Measurements from ENCODE around the gene SNUPN. TPM values are rescaled to one million over a fixed set of nuclear protein-coding genes. Genes with fewer than 3 reads are reported as not detected.

Gene SNUPN
- total RNA-seq, 2 donors from 2014 or later: 17.2 to 26.4 TPM

- no peak for TF ChIP-seq CTCF (conservative IDR thresholded peaks at IDR 0.05)
Measured at GRCh38 chr15:75646112-75646943, 20.8 kb upstream of the SNUPN start.

GRCh38 chr15:75644376-75644775 lies 18.9 kb upstream of the SNUPN start:
- Histone ChIP-seq H3K36me3 (ENCODE audit: control insufficient read depth, insufficient read depth, low read length) (no peaks in the 10 kb centered on the region), H3K9me3 (ENCODE audit: control insufficient read depth, low read length) (no peaks in the 10 kb centered on the region), H3K27ac (ENCODE audit: low read depth, low read length) (no peak overlapping the region), H3K4me3 (ENCODE audit: low read length) (no peak overlapping the region), H3K27me3 (ENCODE audit: control insufficient read depth, insufficient read depth, low read length, poor library complexity, severe bottlenecking) (peaks cover 9% of the 10 kb centered on the region), H3K9ac (ENCODE audit: extremely low read depth, low read length, poor library complexity, severe bottlenecking) (no peak overlapping the region), H3K4me1 (ENCODE audit: control insufficient read depth, insufficient read depth, low read length) (no peaks in the 10 kb centered on the region)
- peaks cover 23% of the 10 kb centered on the region for H3K27me3 Mint-ChIP-seq (ENCODE audit: insufficient read depth)
- H3K27ac Mint-ChIP-seq: no peak overlapping the region
- DNase-seq: no peak
- H3K4me3 Mint-ChIP-seq: no peak overlapping the region
- peaks cover 20% of the 10 kb centered on the region for H3K4me1 Mint-ChIP-seq
- WGBS, 2 experiments (ENCODE audit: insufficient coverage in 1 of 2, insufficient read length in 1 of 2): 59 to 74% methylated on average over 2 of the region's 2 CpGs
- no peaks in the 10 kb centered on the region for H3K9me3 Mint-ChIP-seq
- no peak for TF ChIP-seq CTCF (conservative IDR thresholded peaks at IDR 0.05)
- peaks cover 4% of the 10 kb centered on the region for H3K36me3 Mint-ChIP-seq (ENCODE audit: low read depth)

More at GRCh38 chr15:75646112-75646943, 20.8 kb upstream of the SNUPN start:
- H3K27ac Mint-ChIP-seq: peak overlapping the region; percentile 84
- peaks cover 6% of the 10 kb centered on the region for H3K4me1 ChIP-seq (ENCODE audit: control insufficient read depth, insufficient read depth, low read length)
- H3K9ac ChIP-seq (ENCODE audit: extremely low read depth, low read length, poor library complexity, severe bottlenecking): no peak overlapping the region
- H3K36me3 ChIP-seq (ENCODE audit: control insufficient read depth, insufficient read depth, low read length): peaks cover 18% of the 10 kb centered on the region
- H3K9me3 ChIP-seq (ENCODE audit: control insufficient read depth, low read length): no peaks in the 10 kb centered on the region
- peak overlapping the region; percentile 88 for H3K4me3 ChIP-seq (ENCODE audit: low read length)
- no peak for DNase-seq
- peaks cover 35% of the 10 kb centered on the region for H3K4me1 Mint-ChIP-seq
- peaks cover 23% of the 10 kb centered on the region for H3K27me3 Mint-ChIP-seq (ENCODE audit: insufficient read depth)
- H3K27me3 ChIP-seq (ENCODE audit: control insufficient read depth, insufficient read depth, low read length, poor library complexity, severe bottlenecking): peaks cover 9% of the 10 kb centered on the region
- peaks cover 19% of the 10 kb centered on the region for H3K36me3 Mint-ChIP-seq (ENCODE audit: low read depth)
- H3K27ac ChIP-seq (ENCODE audit: low read depth, low read length): no peak overlapping the region
- peak overlapping the region; percentile 86 for H3K4me3 Mint-ChIP-seq
- WGBS, 2 experiments (ENCODE audit: insufficient coverage in 1 of 2, insufficient read length in 1 of 2): 60 to 65% methylated on average over 5 of the region's 5 CpGs
- no peaks in the 10 kb centered on the region for H3K9me3 Mint-ChIP-seq

GRCh38 chr15:75641603-75642002 lies 16.1 kb upstream of the SNUPN start:
- Mint-ChIP-seq H3K9me3 (no peaks in the 10 kb centered on the region), H3K27me3 (ENCODE audit: insufficient read depth) (peaks cover 20% of the 10 kb centered on the region), H3K36me3 (ENCODE audit: low read depth) (no peaks in the 10 kb centered on the region), H3K4me1 (peaks cover 24% of the 10 kb centered on the region), H3K4me3 (no peak overlapping the region), H3K27ac (no peak overlapping the region)
- WGBS, 2 experiments (ENCODE audit: insufficient coverage in 1 of 2, insufficient read length in 1 of 2): 87 to 98% methylated on average over 3 to 5 of the region's 5 CpGs
- Histone ChIP-seq H3K27me3 (ENCODE audit: control insufficient read depth, insufficient read depth, low read length, poor library complexity, severe bottlenecking) (peaks cover 9% of the 10 kb centered on the region), H3K4me1 (ENCODE audit: control insufficient read depth, insufficient read depth, low read length) (peaks cover 5% of the 10 kb centered on the region), H3K9me3 (ENCODE audit: control insufficient read depth, low read length) (no peaks in the 10 kb centered on the region), H3K27ac (ENCODE audit: low read depth, low read length) (no peak overlapping the region), H3K9ac (ENCODE audit: extremely low read depth, low read length, poor library complexity, severe bottlenecking) (no peak overlapping the region), H3K36me3 (ENCODE audit: control insufficient read depth, insufficient read depth, low read length) (no peaks in the 10 kb centered on the region), H3K4me3 (ENCODE audit: low read length) (no peak overlapping the region)
- no peak for DNase-seq
- no peak for TF ChIP-seq CTCF (conservative IDR thresholded peaks at IDR 0.05)

All from endodermal cell (in vitro differentiated cells).